Measurements from ENCODE around the gene BLVRB. TPM values are rescaled to one million over a fixed set of nuclear protein-coding genes. Genes with fewer than 3 reads are reported as not detected.

The BLVRB gene
- total and polyA plus RNA-seq, 9 of the 15 experiments (the other 6 are each of a cell fraction or from before 2014, with no cell fraction given), result 81.1 to 749 (median 331) TPM

GRCh38 chr19:40443131-40443999 is 22.2 kb downstream of the BLVRB start (continued):
- TF ChIP-seq THRB (CRISPR knock-in tag; conservative IDR thresholded peaks at IDR 0.05) (no peak), SMARCA4 (IDR thresholded peaks at IDR 0.05) (no peak; the same call in 1 of the 2 replicates), YBX1 (IDR thresholded peaks at IDR 0.05) (no peak), ZNF785 (CRISPR knock-in tag; IDR thresholded peaks at IDR 0.05) (no peak), MED1 (CRISPR knock-in tag; IDR thresholded peaks at IDR 0.05; ENCODE audit: borderline replicate concordance) (no peak), NCOR1 (IDR thresholded peaks at IDR 0.05) (peak; percentile 61; the same call in 1 of the 2 replicates), ZNF696 (CRISPR knock-in tag; conservative IDR thresholded peaks at IDR 0.05) (no peak), KAT8 (IDR thresholded peaks at IDR 0.05; ENCODE audit: low read depth) (no peak), NR4A1 (CRISPR knock-in tag; IDR thresholded peaks at IDR 0.05) (no peak), NR4A1 (tag; IDR thresholded peaks at IDR 0.05) (no peak), SMC3 (conservative IDR thresholded peaks at IDR 0.05; ENCODE audit: insufficient read depth, low read depth, low read length) (no peak), SIN3A (IDR thresholded peaks at IDR 0.05; ENCODE audit: borderline replicate concordance in 2 of 2, control insufficient read depth in 1 of 2, low read depth in 2 of 2, low read length in 2 of 2) (peak; percentile 82 to 90; a peak in 3 of 4 replicates), U2AF1 (optimal IDR thresholded peaks at IDR 0.05; ENCODE audit: low read depth, low read length) (no peak)
- TF ChIP-seq, protein P1, sequence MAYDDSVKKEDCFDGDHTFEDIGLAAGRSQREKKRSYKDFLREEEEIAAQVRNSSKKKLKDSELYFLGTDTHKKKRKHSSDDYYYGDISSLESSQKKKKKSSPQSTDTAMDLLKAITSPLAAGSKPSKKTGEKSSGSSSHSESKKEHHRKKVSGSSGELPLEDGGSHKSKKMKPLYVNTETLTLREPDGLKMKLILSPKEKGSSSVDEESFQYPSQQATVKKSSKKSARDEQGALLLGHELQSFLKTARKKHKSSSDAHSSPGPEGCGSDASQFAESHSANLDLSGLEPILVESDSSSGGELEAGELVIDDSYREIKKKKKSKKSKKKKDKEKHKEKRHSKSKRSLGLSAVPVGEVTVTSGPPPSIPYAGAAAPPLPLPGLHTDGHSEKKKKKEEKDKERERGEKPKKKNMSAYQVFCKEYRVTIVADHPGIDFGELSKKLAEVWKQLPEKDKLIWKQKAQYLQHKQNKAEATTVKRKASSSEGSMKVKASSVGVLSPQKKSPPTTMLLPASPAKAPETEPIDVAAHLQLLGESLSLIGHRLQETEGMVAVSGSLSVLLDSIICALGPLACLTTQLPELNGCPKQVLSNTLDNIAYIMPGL (CRISPR knock-in tag; IDR thresholded peaks at IDR 0.05), result no peak

All from K562 (cell line).